Stimulated activated CD8-positive, alpha-beta memory T cell treated with anti-CD3 and anti-CD28 coated beads, Interleukin-2, amount 100 ng/mL, for 48 hours (primary cell): ENCODE results near the gene CD34.

Source experiments
- DNase-seq, 2 donors: peaks; one replicate each; pipeline ENCODE4 v3.0.0-alpha.2; 2020; ENCODE audit warnings: low read depth in 2 of 2

CD34 gene

DNA sequence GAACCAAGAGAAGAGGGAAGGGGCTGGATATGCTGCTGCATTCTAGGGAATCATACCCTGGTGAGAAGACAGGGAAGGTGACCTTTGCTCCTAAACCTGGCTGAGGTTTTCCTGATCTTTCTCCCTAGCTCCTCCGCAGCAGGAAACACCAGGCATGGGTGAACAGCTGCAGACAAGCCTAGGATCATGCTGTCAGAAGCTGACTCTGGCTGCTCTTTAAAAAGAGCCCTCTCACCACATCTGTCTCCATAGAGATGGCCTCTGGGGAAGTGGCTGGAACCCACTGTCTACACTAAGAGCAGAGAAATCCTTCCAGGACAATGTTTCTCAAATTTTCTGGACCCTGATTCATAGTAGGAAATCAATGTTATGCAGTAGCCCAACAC is 57.6 kb downstream of the CD34 start:
- DNase-seq: no peak

DNA sequence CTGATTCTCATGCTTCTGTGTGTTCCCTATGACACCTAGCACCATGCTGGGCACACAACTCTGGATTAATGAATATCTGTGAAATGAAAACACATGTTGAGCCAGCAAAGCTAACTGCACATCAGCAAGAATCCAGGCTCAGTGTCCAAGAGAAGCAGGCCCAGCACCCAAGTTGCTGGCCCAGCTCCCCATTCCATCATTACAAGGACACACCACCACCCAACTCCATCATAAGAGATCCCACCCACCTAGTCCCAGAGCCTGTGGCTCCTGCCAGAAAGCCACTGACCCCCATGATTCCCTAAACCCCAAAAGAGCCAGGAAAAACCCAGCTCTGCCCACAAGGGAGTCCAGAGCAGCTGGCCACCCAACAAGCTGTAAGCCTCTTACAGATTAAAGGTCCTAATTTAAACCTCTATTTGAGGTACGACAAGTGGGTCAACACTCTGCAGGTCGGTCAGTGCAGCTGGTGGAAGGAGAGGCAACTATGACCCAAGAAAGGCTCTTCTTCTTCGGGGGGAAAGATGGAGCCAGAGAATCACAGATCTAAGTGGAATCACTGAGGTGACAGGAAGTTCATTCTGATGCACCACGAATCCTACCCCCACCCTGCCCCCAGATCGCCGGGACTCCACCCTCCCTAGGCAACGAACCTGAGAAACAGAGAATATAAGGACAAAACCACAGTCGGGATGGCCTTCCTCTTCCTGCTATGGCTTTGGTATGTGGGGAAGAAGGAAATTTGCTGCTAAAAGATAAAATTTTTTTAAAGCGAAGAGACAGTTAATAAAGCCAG is 58.2 kb downstream of the CD34 start:
- no peak for DNase-seq

DNA sequence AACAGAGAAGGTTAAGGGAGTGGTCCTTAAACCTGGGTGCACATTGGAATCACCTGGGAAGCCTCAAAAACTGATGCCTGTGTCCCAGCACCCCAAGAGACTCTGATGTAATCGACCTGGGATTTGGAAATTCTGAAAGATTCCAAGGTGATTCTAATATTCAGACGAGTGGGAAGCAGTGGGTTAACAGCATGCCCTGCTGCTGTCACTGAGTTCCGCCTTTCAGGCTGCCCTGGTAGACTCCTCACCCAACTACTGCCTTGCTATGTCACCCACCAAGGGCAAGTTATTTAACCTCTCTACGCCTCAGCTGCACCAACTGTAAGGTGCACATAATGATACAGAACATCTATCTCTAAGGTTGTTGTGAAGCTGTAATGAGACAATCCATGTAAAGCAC is 59.2 kb downstream of the CD34 start:
- no peak for DNase-seq

DNA sequence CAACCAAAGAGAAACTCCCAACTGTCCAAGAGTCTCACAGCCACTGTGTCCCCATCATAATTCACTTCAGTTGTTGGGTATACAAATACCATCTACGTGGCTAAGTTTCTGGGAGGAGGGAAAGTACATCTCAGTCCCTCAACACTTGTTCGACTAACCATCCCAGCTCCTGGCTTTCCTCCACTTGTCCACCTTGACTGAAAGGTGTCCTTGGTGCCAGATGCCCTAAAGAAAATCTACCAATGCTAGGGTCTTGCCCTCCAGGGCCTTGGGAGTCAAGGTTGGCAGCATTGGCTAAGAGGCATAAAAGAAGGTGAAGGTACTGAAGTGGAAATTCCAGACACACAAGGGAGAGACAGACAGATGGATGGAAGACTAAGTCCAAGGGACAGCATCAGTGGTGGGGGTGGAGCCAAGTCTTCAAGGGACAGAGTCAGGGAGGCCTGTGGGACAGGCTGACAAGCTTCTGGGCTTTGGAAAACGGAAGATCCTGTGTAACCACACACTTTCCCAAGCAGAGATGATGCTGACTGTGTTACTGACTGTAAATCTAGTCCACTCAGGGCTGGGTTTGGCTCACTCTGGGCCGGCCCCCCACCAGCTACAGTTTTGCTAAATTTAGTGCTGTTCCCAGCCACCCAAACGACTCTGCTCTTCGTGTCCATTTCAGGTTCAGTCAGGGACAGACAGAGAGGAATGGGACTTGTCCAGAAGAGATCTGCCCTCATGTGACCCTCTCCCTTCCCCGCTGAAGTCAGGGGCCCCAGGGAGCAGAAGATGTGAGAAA is 60.1 kb downstream of the CD34 start:
- DNase-seq: no peak

DNA sequence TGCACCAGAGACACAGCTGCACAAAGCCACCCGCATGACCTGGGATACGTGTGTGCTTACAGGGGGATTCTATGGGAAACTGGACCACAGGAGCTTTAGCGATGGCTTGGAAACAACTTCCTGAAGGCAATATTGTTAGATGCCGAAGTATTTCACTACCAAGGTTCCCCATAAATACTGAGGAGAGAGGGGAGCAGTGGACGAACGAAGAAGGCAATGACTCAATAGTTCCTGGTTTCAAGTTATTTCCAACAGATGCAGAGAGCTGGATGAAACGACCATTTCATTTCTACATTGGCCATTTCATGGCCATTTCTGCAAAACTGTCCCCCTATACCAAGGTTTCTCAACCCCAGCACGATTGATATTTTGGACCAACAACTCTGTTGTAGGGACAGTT is 61.3 kb downstream of the CD34 start:
- DNase-seq: no peak

DNA sequence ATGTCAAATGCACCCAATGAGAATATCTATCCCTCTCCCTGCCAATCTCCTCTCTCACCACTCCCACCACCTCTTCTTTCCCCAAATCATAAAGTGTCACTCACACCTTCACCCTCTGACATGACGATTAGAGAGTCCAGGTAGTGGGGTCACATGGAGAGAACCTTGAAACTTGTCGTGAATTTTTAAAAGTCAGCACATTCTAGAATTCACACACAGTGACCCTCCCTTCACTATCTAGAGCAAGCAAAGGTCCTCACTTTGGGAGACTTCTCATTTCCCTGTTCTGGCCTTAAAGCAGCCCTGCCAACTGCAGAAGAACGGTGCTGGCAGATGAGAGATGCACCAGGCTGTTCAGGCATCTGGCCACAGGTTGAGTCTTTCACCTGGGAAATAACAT is 61.9 kb downstream of the CD34 start:
- DNase-seq: no peak

DNA sequence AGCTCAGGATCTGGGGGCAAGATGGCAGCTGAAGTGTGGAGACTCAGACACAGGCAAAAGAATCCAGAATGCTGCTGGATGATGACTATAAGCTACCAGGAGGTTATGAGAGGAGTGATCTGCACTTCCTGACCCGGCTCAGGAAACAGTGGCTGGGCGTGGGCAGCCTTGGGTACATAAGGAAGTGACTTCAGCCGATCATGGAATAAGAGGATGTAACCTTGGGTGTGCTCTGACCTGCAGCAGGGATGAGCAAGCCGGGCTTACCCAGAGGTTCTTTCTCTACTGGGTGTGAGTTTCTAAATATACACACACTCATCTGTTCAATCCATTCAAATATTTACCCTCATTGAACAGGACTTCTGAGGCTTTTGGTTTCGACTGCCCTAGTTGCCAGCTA is 62.7 kb downstream of the CD34 start:
- DNase-seq: no peak

DNA sequence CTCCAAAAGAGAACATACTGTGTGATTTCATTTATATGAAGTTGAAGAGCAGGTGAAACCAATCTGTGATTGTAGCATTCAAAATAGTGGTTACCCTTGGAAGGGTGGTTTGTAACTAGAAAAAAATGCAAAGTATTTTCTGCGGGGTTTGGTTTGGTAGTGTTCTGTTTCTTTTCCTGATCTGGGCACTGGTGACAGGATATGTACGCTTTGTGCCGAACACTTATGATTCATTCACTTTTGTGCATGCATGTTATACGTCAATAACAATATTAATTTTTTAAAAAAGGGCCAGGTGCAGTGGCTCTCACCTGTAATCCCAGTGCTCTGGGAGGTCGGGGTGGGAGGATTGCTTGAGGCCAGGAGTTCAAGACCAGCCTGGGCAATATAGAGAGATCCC is 63.8 kb downstream of the CD34 start:
- DNase-seq: no peak

DNA sequence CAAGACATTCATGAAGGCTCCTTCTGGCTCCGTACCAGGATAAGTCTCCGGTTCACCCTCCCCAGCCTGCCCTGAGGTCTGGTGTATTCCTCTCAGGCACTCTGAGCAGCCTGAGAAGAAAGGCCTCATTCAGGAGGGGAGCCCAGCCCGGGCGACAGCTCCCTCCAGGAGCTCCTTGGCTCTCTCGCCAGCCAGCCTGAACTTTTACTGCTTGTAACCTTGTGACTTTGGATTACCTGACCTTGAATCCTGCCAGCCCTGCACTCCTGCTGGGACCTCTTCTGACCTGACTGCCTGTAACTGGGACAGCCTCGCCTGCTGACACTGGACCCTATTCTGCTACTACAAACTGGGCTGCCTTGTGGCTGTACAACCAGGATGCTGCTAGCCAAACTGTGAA is 65.8 kb downstream of the CD34 start:
- no peak for DNase-seq

DNA sequence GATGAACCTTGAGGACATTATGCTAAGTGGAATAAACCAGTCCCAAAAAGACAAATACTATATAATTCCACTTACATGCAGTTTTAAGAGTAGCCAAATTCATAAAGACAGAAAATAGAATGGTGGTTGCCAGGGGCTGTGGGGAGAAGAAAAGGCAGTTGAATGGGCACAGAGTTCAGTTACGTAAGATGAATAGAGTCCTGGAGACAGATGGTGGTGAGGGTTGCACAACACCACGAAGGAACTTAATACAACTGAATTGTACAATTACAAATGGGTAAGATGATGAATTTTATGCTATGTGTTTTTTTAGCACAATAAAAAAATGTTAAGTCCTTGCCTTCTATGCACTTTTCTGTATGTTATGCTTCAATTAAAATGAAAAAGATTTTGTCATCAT is 66.6 kb downstream of the CD34 start:
- no peak for DNase-seq

DNA sequence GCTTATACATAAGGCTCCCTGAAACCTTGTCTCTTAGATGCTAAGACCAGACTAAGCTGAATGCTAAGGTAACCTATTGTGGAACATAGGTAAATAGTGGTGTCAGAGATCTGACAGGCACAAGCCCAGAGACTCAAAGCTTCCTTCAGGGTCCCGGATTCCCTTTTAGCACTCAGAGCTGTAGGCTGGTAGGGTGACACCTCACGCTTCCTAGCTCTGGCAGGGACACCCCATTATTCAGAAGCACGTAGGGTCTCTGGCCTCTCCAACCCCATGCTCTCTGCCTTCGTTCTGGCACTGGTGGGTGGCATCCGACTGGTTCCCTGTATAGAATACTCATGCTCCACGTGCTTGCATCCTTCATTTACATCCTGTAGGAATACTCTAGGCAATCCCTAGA is 68.4 kb downstream of the CD34 start:
- no peak for DNase-seq

DNA sequence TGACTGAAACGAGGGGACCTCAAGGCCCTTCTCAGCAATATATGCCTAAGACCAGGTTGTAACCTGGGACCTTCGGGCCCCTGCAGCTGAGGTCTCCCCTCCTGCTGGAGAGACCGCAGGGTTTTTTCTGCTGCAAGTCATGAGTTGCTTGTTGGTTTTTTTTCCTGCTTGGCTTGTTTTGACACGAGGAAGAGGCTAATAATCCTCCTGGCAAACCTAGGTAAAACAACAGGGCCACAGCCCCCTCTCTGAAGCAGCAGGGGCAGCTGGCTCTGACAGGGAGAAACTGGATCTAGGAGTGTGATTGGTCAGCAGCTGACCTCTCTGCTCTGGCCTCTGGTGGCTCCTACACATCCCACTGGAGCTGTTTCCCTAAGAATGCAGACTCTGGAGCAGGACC is 69.0 kb downstream of the CD34 start:
- DNase-seq: no peak

DNA sequence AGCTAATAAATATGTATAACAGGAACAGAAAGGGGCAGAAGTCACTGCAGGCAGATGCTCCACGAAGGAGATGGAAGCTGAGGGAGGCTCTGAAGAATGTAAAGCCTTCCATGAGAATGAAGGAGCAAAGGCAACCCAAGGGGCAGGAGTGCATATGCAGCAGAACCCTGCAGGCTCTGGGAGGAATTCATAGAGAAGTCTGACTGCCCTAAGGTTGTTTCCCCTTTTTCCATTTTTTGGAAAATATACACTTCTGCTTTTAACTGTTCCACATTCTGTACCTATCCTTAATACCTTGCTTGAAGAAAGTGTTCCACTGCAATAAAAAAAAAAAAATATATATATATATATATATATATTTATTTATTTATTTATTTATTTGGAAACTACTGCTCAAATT is 69.6 kb downstream of the CD34 start:
- DNase-seq: no peak

DNA sequence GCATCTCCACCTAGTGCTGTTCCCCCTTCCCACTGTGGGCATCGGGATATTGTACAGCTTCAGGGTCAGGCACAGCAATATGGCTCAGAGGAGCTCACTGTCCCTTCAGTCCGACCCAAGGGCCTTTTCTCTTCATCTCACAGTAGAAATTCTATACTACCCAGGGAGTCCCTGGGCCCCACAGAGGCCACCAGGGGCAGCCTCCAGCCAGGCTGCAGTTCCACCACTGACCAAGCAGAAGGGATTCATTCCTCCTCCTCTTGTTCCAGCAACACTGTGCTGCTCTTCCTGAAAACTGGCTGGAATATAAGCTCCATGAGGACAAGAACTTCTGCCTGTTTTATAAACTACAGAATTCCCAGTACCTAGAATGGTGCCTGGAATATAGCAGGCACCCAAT is 70.5 kb downstream of the CD34 start:
- no peak for DNase-seq

DNA sequence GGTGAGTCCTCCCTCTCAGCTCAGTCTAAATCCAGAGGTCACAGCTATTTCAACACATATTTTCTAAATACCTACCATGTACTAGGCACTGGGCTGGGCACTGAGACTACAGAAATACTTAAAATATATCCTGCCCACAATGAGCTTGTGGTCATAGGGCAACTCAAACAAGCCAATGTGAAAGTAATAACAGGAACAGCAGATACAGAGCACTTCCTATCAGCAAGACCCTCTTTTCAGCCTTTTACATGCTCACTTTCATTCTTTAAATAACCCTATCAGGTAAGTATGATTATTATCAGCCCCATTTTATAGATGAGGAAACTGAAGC is 71.9 kb downstream of the CD34 start:
- no peak for DNase-seq

DNA sequence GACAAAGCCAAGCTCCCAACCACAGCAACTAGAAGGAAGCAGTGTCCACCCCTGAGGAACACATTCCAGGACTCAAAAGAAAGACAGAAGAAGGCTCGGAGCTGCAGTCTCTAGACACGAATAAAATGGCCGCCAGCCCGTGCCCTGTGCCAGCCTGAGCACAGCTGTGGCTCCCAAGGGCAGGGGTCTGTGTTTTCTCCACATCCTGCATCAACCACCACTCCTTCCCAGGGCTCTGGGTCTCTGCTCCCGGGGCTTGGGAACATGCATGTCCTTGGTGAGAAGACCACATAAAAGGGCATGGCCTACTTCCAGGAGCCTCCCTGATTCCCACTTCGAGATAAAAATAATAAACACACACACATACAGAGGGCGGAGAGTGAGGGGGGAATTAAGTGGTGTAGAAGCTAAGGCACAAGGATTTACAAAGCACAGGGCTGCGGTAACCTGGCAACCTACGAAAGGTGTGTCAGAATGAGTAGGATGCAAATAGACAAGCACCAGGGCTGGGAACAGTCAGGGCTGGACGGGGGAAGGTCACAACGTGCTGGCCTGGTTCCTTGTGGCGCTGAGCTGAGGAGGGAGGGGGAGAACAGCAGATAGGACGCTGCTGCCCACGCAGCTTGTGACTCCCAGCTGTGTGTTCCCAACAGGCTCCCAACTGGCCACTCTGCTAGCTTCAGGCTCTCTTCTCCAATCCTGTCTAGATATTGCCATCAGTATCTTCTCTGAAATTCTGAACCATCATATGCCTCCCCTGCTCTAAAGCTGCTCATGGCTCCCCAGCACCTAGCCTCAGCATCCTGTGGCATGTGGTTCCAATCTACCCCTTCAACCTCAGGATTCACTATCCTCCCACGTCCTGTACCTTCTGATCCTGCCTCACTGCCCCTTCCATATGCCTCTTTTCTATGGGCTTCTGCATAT is 72.5 kb downstream of the CD34 start:
- no peak for DNase-seq

DNA sequence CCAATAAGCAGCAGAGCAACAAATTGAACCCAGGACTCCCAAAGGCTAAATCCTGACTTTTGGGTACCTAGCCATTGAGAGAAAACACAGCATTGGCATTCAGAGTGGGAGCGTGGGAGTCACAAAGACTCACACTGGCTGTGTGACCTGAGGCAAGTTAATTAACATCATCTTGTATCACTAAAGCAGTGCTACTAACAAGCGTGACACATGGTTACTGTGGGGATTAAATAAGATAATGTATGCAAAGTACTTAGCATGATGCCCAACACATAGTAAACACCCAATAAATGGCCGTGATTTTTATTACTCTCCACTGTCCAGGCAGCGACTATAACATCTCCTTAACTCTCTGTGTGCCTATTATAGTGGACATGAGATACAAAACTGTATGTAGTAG is 73.3 kb downstream of the CD34 start:
- DNase-seq: no peak

DNA sequence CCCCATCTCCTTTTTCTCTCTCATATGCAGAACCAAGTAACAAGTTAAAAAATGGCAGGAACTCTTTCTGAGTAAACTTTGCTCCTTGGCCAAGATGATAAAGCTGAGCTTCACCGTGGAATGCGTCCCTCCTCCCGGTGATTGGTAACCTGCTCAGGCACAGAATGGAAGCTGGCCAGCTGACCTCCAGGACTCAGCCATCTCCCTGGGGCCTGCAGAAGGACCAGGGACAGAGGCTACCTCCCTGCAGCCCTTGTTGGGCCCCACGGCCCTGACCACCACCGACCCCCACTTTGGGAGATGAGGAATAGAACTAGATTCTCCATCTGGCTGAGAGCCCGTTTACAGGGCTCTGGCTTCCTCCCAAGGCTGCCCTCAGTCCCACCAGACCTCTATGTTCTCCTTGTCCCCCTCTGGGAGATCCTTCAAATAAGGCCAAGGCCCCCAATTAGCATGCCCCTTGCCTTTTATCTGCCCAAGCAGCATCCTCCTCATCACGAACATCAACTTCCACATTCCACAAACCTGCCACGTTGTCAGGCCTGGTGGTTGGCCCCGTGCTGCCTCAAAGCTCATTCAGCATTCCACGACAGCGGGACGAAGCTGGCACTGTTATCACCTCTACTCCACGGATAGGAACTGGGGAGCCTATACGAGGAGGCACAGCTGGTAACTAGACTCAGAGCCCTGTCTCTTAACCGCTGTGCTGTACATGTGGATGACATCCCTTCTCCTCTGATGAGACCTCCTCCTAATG is 74.2 kb downstream of the CD34 start:
- no peak for DNase-seq

DNA sequence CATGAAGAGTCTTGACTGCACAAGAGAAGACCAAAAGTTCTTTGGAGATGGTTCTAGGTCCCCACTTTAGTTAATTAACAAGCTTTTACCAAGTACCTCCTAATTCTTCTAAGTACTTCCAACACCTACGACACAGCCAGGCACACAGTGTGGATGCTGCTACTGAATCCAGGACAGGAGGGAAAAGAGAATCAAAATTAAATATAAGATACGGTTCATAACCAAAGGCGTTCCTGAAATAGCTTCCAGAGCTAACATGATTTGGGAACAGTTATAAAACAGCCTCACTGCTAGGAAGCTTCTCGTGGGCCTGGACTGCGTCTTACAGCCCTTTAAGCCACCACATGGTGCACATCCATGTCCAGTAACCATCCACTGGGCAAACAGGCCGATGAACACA is 75.0 kb downstream of the CD34 start:
- no peak for DNase-seq

DNA sequence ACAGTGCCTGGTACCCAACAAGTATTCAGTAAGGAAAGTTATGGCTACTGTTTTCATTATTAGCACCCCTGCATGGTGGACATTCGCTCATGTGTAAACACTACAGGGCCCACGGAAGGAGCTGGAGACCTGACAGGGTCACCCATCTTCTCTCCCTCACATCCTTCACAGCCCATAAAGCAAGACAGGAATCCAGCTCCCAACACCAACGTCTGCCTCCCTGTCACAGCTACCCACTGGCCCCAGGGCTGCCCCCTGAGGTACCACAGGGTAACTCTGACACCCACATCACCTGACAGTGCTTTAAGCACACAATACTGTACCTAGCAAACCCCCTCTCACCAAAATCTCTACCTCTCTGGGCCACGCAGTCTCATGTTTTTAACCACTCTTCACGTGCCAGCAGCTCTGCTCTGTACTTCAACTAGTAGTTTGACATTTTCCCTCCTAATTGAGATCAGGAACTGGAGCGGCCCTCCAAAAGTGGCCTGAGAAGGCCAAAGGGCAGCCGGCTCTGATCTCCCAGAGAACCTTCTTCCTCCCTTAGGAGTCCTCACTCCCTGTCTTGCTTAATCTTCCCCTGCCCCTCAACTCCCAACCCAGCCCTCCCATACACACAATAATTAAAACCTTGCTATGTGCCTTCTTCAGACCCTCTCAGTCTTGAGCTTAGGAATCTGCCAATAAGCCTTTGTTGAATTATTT is 76.8 kb downstream of the CD34 start:
- no peak for DNase-seq

DNA sequence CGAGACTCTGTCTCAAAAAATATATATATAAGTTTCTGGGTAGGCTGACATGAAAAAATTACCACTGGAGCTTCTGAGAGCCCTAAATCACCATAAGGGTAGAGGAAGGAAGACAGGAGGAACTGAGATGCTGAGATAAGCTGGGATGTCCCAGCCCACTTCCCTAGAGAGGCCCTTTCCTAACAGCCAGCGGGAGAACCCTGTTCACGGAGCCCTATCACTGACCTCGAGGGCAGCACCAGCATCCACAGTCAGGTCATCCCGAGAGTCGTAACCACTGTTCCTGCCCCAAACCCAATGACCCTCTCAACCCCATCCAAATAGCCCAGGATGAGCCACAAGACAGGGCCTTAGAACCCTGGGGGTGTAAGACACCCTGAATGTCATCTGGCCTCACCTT is 77.5 kb downstream of the CD34 start:
- no peak for DNase-seq
